HepG2 (cell line): ENCODE results near the gene GDPGP1. TPM values are rescaled to one million over a fixed set of nuclear protein-coding genes. Genes with fewer than 3 reads are reported as not detected.

Source experiments
- CEBPG ChIP-seq: IDR thresholded peaks from 2 replicates; pipeline ENCODE4 v1.6.1; 2016
- DMAP1 ChIP-seq: IDR thresholded peaks from 2 replicates; pipeline ENCODE4 v1.6.1; 2016
- EHMT2 ChIP-seq: fragments of 200-600 bp; sonication (generic); IDR thresholded peaks from 2 replicates; pipeline ENCODE4 v1.7.0; 2017; ENCODE audit warnings: antibody characterized with exemption, low read depth, low read length, borderline replicate concordance
- GATA4 ChIP-seq: sonication (generic); IDR thresholded peaks from 2 replicates; pipeline ENCODE4 v1.6.1; 2016; ENCODE audit warnings: antibody characterized with exemption, low read depth, borderline replicate concordance
- HOXD1 ChIP-seq: sonication (generic); formaldehyde crosslinking; IDR thresholded peaks from 2 replicates; pipeline ENCODE4 v1.5.0; 2020; ENCODE audit warnings: missing genetic modification reagents
- IKZF4 ChIP-seq: sonication (generic); formaldehyde crosslinking; IDR thresholded peaks from 2 replicates; pipeline ENCODE4 v1.5.1; 2020; ENCODE audit warnings: borderline replicate concordance, mild to moderate bottlenecking, low read depth, missing genetic modification reagents; ENCODE audit errors: not compliant biosample characterization
- KLF11 ChIP-seq: IDR thresholded peaks from 2 replicates; pipeline ENCODE4 v1.6.1; 2016; ENCODE audit warnings: missing compliant biosample characterization
- RARA ChIP-seq: IDR thresholded peaks from 2 replicates; pipeline ENCODE4 v1.6.1; 2016; ENCODE audit warnings: missing genetic modification reagents, missing compliant biosample characterization
- RCOR2 ChIP-seq: IDR thresholded peaks from 2 replicates; pipeline ENCODE4 v1.6.1; 2016; ENCODE audit warnings: missing biosample characterization, missing genetic modification reagents
- SNAI1 ChIP-seq: sonication (generic); formaldehyde crosslinking; IDR thresholded peaks from 2 replicates; pipeline ENCODE4 v1.5.0; 2020; ENCODE audit warnings: mild to moderate bottlenecking, missing genetic modification reagents, borderline replicate concordance
- SP5 ChIP-seq: IDR thresholded peaks from 2 replicates; pipeline ENCODE4 v1.6.1; 2016; ENCODE audit warnings: low read depth, borderline replicate concordance
- SYNCRIP ChIP-seq: fragments of 200-400 bp; formaldehyde crosslinking; IDR thresholded peaks from 2 replicates; pipeline ENCODE4 v1.6.1; 2018; ENCODE audit warnings: mild to moderate bottlenecking, low read depth, low read length; ENCODE audit not compliant: insufficient read depth
- ZBTB20 ChIP-seq: sonication (generic); formaldehyde crosslinking; IDR thresholded peaks from 2 replicates; pipeline ENCODE4 v1.8.1; 2023; ENCODE audit warnings: missing genetic modification reagents, low read depth, mild to moderate bottlenecking, borderline replicate concordance
- ZKSCAN5 ChIP-seq: sonication (generic); formaldehyde crosslinking; IDR thresholded peaks from 2 replicates; pipeline ENCODE4 v1.5.1; 2020; ENCODE audit warnings: mild to moderate bottlenecking, missing genetic modification reagents
- ZNF121 ChIP-seq: sonication (generic); formaldehyde crosslinking; IDR thresholded peaks from 2 replicates; pipeline ENCODE4 v1.5.0; 2020; ENCODE audit warnings: mild to moderate bottlenecking, missing genetic modification reagents
- ZNF17 ChIP-seq: sonication (generic); formaldehyde crosslinking; IDR thresholded peaks from 2 replicates; pipeline ENCODE4 v1.5.0; 2020; ENCODE audit warnings: mild to moderate bottlenecking, missing genetic modification reagents
- ZNF337 ChIP-seq: sonication (generic); formaldehyde crosslinking; IDR thresholded peaks from 2 replicates; pipeline ENCODE4 v1.5.1; 2020; ENCODE audit warnings: missing genetic modification reagents, low read depth, mild to moderate bottlenecking, borderline replicate concordance
- ZNF33B ChIP-seq: sonication (generic); formaldehyde crosslinking; IDR thresholded peaks from 2 replicates; pipeline ENCODE4 v1.5.1; 2020; ENCODE audit warnings: mild to moderate bottlenecking, missing genetic modification reagents
- ZNF503 ChIP-seq: sonication (generic); formaldehyde crosslinking; IDR thresholded peaks from 2 replicates; pipeline ENCODE4 v1.4.0; 2020; ENCODE audit warnings: missing genetic modification reagents
- ZNF652 ChIP-seq: IDR thresholded peaks from 2 replicates; pipeline ENCODE4 v1.6.1; 2016; ENCODE audit warnings: low read depth, borderline replicate concordance
- ZNF670 ChIP-seq: sonication (generic); formaldehyde crosslinking; IDR thresholded peaks from 2 replicates; pipeline ENCODE4 v1.8.0; 2022; ENCODE audit warnings: mild to moderate bottlenecking, missing genetic modification reagents, borderline replicate concordance
- ZNF713 ChIP-seq: sonication (generic); formaldehyde crosslinking; IDR thresholded peaks from 2 replicates; pipeline ENCODE4 v1.4.0; 2020; ENCODE audit warnings: mild to moderate bottlenecking, missing genetic modification reagents
- ZNF781 ChIP-seq: sonication (generic); formaldehyde crosslinking; IDR thresholded peaks from 2 replicates; pipeline ENCODE4 v1.5.1; 2020; ENCODE audit warnings: borderline replicate concordance, mild to moderate bottlenecking, missing genetic modification reagents; ENCODE audit errors: not compliant biosample characterization
- ZSCAN20 ChIP-seq: sonication (generic); formaldehyde crosslinking; IDR thresholded peaks from 2 replicates; pipeline ENCODE4 v1.4.0; 2020; ENCODE audit warnings: missing genetic modification reagents, mild to moderate bottlenecking, borderline replicate concordance
- polyA plus RNA-seq, 8 experiments: library from polyadenylated mRNA; depleted of rRNA in 3 of 8; stranded (reverse) in 7 of 8; unstranded in 1 of 8; fragments of >200 nt; fragmentation: Illumina TruSeq in 4 of 8; extraction: Trizol in 4 of 8; gene quantifications; 2 replicates each; pipeline versions ENCODE4 v1.2.1 to v1.2.3, GENCODE V29; 2011 to 2016; ENCODE audit warnings: low read depth in 4 of 8, missing spikeins in 1 of 8, mixed read lengths in 1 of 8; ENCODE audit not compliant: insufficient read depth in 1 of 8
- total RNA-seq, 5 experiments: library from RNA; depleted of rRNA; stranded (reverse); fragments of >200 nt; fragmentation: Illumina TruSeq; extraction: Trizol; gene quantifications; 2 replicates each; pipeline ENCODE4 v1.2.3, GENCODE V29; 2016; ENCODE audit warnings: low read depth in 1 of 5
- TF ChIP-seq, protein P1 (sequence below): sonication (generic); formaldehyde crosslinking; conservative IDR thresholded peaks from 2 replicates; pipeline ENCODE4 v1.8.0; 2022; ENCODE audit warnings: mild to moderate bottlenecking, moderate library complexity, missing genetic modification reagents
- TF ChIP-seq, protein P2 (sequence below): sonication (generic); formaldehyde crosslinking; IDR thresholded peaks from 2 replicates; pipeline ENCODE4 v1.9.0; 2022; ENCODE audit warnings: low read depth, missing genetic modification reagents

GDPGP1 gene
- total and polyA plus RNA-seq, 2 of the 13 experiments (the other 11 are each of a cell fraction or from before 2014, with no cell fraction given) = 1.5 to 4.3 TPM

GRCh38 chr15:90234096-90234988 lies at the start of gene GDPGP1 (continued):
- TF ChIP-seq ZNF503 = no peak
- TF ChIP-seq ZNF337 (CRISPR knock-in tag) = no peak
- TF ChIP-seq RARA (CRISPR knock-in tag) = peak; percentile 80; the same call in 1 of the 2 replicates
- no peak for TF ChIP-seq ZNF33B (CRISPR knock-in tag)
- no peak for TF ChIP-seq ZKSCAN5
- TF ChIP-seq ZNF17 (CRISPR knock-in tag) = no peak
- TF ChIP-seq KLF11 (CRISPR knock-in tag) = no peak
- no peak for TF ChIP-seq SNAI1 (CRISPR knock-in tag)
- no peak for TF ChIP-seq ZSCAN20 (CRISPR knock-in tag)
- no peak for TF ChIP-seq EHMT2
- no peak for TF ChIP-seq ZNF121 (CRISPR knock-in tag)
- TF ChIP-seq IKZF4 (CRISPR knock-in tag) = no peak
- peak; percentile 24 for TF ChIP-seq ZNF781
- peak; percentile 12; the same call in 1 of the 2 replicates for TF ChIP-seq DMAP1 (CRISPR knock-in tag)
- 0 out of 2 replicates have a peak, but pooled peaks have one; percentile 6 for TF ChIP-seq SP5 (CRISPR knock-in tag)
- TF ChIP-seq HOXD1 = no peak
- no peak for TF ChIP-seq ZNF670
- TF ChIP-seq ZBTB20 (CRISPR knock-in tag) = no peak
- TF ChIP-seq SYNCRIP = no peak
- TF ChIP-seq GATA4 = no peak
- TF ChIP-seq ZNF652 (CRISPR knock-in tag) = no peak; the same call in 1 of the 2 replicates
- TF ChIP-seq, protein P1, sequence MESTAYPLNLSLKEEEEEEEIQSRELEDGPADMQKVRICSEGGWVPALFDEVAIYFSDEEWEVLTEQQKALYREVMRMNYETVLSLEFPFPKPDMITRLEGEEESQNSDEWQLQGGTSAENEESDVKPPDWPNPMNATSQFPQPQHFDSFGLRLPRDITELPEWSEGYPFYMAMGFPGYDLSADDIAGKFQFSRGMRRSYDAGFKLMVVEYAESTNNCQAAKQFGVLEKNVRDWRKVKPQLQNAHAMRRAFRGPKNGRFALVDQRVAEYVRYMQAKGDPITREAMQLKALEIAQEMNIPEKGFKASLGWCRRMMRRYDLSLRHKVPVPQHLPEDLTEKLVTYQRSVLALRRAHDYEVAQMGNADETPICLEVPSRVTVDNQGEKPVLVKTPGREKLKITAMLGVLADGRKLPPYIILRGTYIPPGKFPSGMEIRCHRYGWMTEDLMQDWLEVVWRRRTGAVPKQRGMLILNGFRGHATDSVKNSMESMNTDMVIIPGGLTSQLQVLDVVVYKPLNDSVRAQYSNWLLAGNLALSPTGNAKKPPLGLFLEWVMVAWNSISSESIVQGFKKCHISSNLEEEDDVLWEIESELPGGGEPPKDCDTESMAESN (CRISPR knock-in tag) = no peak
- peak; percentile 57 for TF ChIP-seq CEBPG (CRISPR knock-in tag)
- no peak for TF ChIP-seq ZNF713 (CRISPR knock-in tag)
- TF ChIP-seq, protein P2, sequence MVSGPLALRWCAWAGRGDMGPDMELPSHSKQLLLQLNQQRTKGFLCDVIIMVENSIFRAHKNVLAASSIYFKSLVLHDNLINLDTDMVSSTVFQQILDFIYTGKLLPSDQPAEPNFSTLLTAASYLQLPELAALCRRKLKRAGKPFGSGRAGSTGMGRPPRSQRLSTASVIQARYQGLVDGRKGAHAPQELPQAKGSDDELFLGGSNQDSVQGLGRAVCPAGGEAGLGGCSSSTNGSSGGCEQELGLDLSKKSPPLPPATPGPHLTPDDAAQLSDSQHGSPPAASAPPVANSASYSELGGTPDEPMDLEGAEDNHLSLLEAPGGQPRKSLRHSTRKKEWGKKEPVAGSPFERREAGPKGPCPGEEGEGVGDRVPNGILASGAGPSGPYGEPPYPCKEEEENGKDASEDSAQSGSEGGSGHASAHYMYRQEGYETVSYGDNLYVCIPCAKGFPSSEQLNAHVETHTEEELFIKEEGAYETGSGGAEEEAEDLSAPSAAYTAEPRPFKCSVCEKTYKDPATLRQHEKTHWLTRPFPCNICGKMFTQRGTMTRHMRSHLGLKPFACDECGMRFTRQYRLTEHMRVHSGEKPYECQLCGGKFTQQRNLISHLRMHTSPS (CRISPR knock-in tag) = no peak
- no peak for TF ChIP-seq RCOR2
